Choroid plexus epithelial cell (primary cell): ENCODE measurements around the gene CRLF1.

Experiments used
- DNase-seq: peaks from one replicate; pipeline ENCODE4 v3.0.0-alpha.2; 2010; ENCODE audit warnings: low read depth
- H3K4me3 ChIP-seq: 2 replicates; pipeline ENCODE4 v1.5.1; 2011; ENCODE audit warnings: low read depth, mild to moderate bottlenecking, control low read depth, low read length, moderate library complexity
- CTCF ChIP-seq: conservative IDR thresholded peaks from 2 replicates; pipeline ENCODE4 v1.5.1; 2011; ENCODE audit warnings: low read depth, mild to moderate bottlenecking, control low read depth, inconsistent platforms, low read length, moderate library complexity

Gene CRLF1

GRCh38 chr19:18620902-18621301 lies 14.3 kb upstream of the CRLF1 start:
- no peak for TF ChIP-seq CTCF
- H3K4me3 ChIP-seq, result no peak overlapping the region
- DNase-seq, result no peak

- no peak overlapping the region for H3K4me3 ChIP-seq
- DNase-seq, result no peak
- no peak for TF ChIP-seq CTCF
These were observed 13.7 kb upstream of the CRLF1 start for GRCh38 chr19:18620311-18620710.

- DNase-seq, result no peak
- no peak overlapping the region for H3K4me3 ChIP-seq
- TF ChIP-seq CTCF, result no peak
These were observed 11.6 kb upstream of the CRLF1 start for GRCh38 chr19:18618236-18618635.

GRCh38 chr19:18617562-18617961 lies 11.0 kb upstream of the CRLF1 start:
- DNase-seq, result no peak
- no peak for TF ChIP-seq CTCF

GRCh38 chr19:18616023-18616422 lies 9.4 kb upstream of the CRLF1 start:
- DNase-seq, result no peak
- H3K4me3 ChIP-seq, result no peak overlapping the region
- TF ChIP-seq CTCF, result no peak

More at GRCh38 chr19:18617562-18617961, 11.0 kb upstream of the CRLF1 start:
- no peak overlapping the region for H3K4me3 ChIP-seq

- no peak for TF ChIP-seq CTCF
- no peak for DNase-seq
- no peak overlapping the region for H3K4me3 ChIP-seq
These were observed 7.1 kb upstream of the CRLF1 start for GRCh38 chr19:18613589-18614234.

- no peak for TF ChIP-seq CTCF
- no peak for DNase-seq
These were observed 6.4 kb upstream of the CRLF1 start, which contains the start of gene TMEM59L for GRCh38 chr19:18612772-18613588. TMEM59L (plus strand) TSS chr19:18612870; CDS start chr19:18612959, 89 bp downstream.

More at GRCh38 chr19:18612772-18613588, 6.4 kb upstream of the CRLF1 start, which contains the start of gene TMEM59L:
- no peak within 1 kb of the TSS for H3K4me3 ChIP-seq
